GM21619 (cell line): ENCODE measurements around the gene GABRP.
A peak's percentile ranks its signal among the peaks of the same experiment; 100 is the strongest.
"Not testable (repeated sequence)": the region's sequence is repeated elsewhere in the genome, so short reads cannot be mapped to it uniquely, and the experiment has no call there.

Source experiments
- ATAC-seq: cut with Tn5 transposase; IDR thresholded peaks from one replicate; pipeline ENCODE4 v1.9.1; 2021; ENCODE audit not compliant: unreplicated experiment

GABRP gene

GRCh38 chr5:170755679-170756456 is 27.7 kb upstream of the GABRP start:
- no peak for ATAC-seq

GRCh38 chr5:170756691-170757090 is 26.8 kb upstream of the GABRP start:
- no peak for ATAC-seq

- peak; percentile 94 for ATAC-seq
These were observed 26.3 kb upstream of the GABRP start for GRCh38 chr5:170757182-170757601.

GRCh38 chr5:170757669-170758068 is 25.9 kb upstream of the GABRP start:
- no peak for ATAC-seq

- ATAC-seq, result no peak
These were observed 25.0 kb upstream of the GABRP start for GRCh38 chr5:170758481-170758880.

- no peak for ATAC-seq
These were observed 23.4 kb upstream of the GABRP start for GRCh38 chr5:170760113-170760512.

GRCh38 chr5:170761048-170761707 is 22.3 kb upstream of the GABRP start:
- ATAC-seq, result no peak

- no peak for ATAC-seq
These were observed 21.8 kb upstream of the GABRP start for GRCh38 chr5:170761708-170762066.

GRCh38 chr5:170762298-170762697 is 21.2 kb upstream of the GABRP start:
- ATAC-seq, result not testable (repeated sequence)

GRCh38 chr5:170765868-170766267 is 17.7 kb upstream of the GABRP start:
- not testable (repeated sequence) for ATAC-seq

- no peak for ATAC-seq
These were observed 14.3 kb upstream of the GABRP start for GRCh38 chr5:170769246-170769645.

GRCh38 chr5:170769898-170770416 is 13.6 kb upstream of the GABRP start:
- ATAC-seq, result no peak

GRCh38 chr5:170771496-170771895 is 12.0 kb upstream of the GABRP start:
- ATAC-seq, result no peak

GRCh38 chr5:170773024-170773985 is 10.2 kb upstream of the GABRP start:
- no peak for ATAC-seq

- ATAC-seq, result no peak
These were observed 8.7 kb upstream of the GABRP start for GRCh38 chr5:170774831-170775230.

- no peak for ATAC-seq
These were observed 1.6 kb upstream of the GABRP start for GRCh38 chr5:170781946-170782345.

GRCh38 chr5:170782438-170782837 is 1.1 kb upstream of the GABRP start:
- no peak for ATAC-seq

- ATAC-seq, result no peak
These were observed 1.9 kb downstream of the GABRP start for GRCh38 chr5:170785416-170785815.

- no peak for ATAC-seq
These were observed 3.7 kb downstream of the GABRP start for GRCh38 chr5:170787216-170787615.

GRCh38 chr5:170788626-170789304 is 5.2 kb downstream of the GABRP start:
- no peak for ATAC-seq
